BLaER1 (cell line): ENCODE results near the gene EPHA3.

Experiments
- H3K27ac ChIP-seq: shearing (Covaris generic); formaldehyde crosslinking; 2 replicates; pipeline ENCODE4 v1.8.1; 2022
- H3K27me3 ChIP-seq: shearing (Covaris generic); formaldehyde crosslinking; 2 replicates; pipeline ENCODE4 v1.8.1; 2022
- H3K36me3 ChIP-seq: shearing (Covaris generic); formaldehyde crosslinking; 2 replicates; pipeline ENCODE4 v1.8.1; 2022
- H3K4me1 ChIP-seq: shearing (Covaris generic); formaldehyde crosslinking; 2 replicates; pipeline ENCODE4 v1.8.1; 2022
- H3K4me2 ChIP-seq: shearing (Covaris generic); formaldehyde crosslinking; 2 replicates; pipeline ENCODE4 v1.8.1; 2022
- H3K4me3 ChIP-seq: shearing (Covaris generic); formaldehyde crosslinking; 2 replicates; pipeline ENCODE4 v1.8.1; 2022
- H3K9ac ChIP-seq: shearing (Covaris generic); formaldehyde crosslinking; 2 replicates; pipeline ENCODE4 v1.8.1; 2022
- H3K9me3 ChIP-seq: shearing (Covaris generic); formaldehyde crosslinking; 2 replicates; pipeline ENCODE4 v1.8.1; 2022
- H4K20me1 ChIP-seq: shearing (Covaris generic); formaldehyde crosslinking; 2 replicates; pipeline ENCODE4 v1.8.1; 2022
- Cebpa-rat ChIP-seq: shearing (Covaris generic); IDR thresholded peaks from 2 replicates; pipeline ENCODE4 v1.8.1; 2022

The EPHA3 gene

DNA sequence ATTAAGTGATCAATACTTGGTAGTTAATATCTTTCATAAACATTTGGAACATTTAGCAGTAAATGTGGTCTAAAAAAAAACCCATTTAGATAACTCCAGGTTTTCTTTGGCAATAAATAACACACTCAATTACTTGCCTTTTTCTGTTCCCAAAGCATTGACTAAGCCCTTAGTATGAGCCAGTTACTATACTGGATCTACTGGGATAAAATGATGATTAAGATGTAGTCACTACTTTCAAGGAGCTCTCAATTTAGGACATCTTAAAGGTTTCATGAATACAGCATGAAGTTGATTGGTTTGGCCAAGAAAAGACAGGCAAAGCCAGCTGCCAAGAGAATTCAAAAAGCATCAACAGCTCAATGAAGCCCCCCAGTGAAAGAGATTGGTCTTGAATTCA, 250.9 kb downstream of the EPHA3 start:
- TF ChIP-seq Cebpa-rat = no peak
- Histone ChIP-seq H3K27me3 (no peaks in the 10 kb centered on the region), H4K20me1 (no peaks in the 10 kb centered on the region; the same call in 1 of the 2 replicates), H3K4me3 (no peak overlapping the region), H3K4me1 (no peaks in the 10 kb centered on the region), H3K9ac (no peak overlapping the region), H3K27ac (no peak overlapping the region), H3K9me3 (no peaks in the 10 kb centered on the region), H3K36me3 (peaks cover 60% of the 10 kb centered on the region), H3K4me2 (no peak overlapping the region)

DNA sequence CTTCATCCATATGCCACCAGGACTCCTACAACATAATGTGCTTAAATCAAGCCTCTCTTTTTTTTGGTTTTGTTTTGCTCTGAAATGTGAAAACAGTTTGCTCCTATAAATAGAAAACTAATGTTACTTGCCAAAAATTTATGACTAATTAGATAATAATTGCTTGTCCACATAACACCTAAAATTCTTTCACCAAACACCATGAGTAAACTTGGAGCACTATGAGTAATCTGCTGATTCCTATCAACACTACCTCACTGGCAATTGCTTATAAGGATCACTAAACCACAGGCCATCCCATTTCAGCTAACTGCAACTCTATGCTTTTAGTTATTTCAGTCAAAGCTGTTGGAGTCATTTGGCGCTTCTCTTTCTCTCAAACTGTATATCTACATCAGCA, 252.7 kb downstream of the EPHA3 start:
- Histone ChIP-seq H3K9me3 (no peaks in the 10 kb centered on the region), H3K4me2 (no peak overlapping the region), H4K20me1 (no peaks in the 10 kb centered on the region; the same call in 1 of the 2 replicates), H3K4me1 (no peaks in the 10 kb centered on the region), H3K4me3 (no peak overlapping the region), H3K27me3 (no peaks in the 10 kb centered on the region), H3K36me3 (peaks cover 59% of the 10 kb centered on the region), H3K9ac (no peak overlapping the region), H3K27ac (no peak overlapping the region)
- TF ChIP-seq Cebpa-rat = no peak

DNA sequence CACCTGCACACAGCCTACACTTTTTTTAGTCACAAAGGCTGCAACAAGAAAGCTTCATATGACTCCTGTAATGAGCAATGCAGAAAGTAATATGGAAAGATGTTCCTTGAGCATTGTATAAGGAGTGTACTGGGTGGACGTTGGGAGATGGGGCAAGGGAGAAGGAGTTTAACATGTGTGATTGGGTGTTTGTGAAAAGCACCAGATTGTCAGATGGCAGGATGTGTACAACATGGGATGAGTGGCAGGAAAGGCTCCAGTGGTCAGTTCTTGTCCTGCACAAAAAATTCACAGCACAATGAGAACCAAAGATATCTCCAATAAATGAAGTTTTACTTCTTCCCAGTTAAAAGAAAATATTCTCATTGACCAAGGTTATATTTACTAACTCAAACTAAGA, 255.1 kb downstream of the EPHA3 start:
- H3K4me2 ChIP-seq = no peak overlapping the region
- no peak overlapping the region for H3K27ac ChIP-seq
- H3K9ac ChIP-seq = no peak overlapping the region
- no peaks in the 10 kb centered on the region for H3K4me1 ChIP-seq
- no peaks in the 10 kb centered on the region for H3K9me3 ChIP-seq
- no peak for TF ChIP-seq Cebpa-rat
- H3K27me3 ChIP-seq = no peaks in the 10 kb centered on the region
- peaks cover 73% of the 10 kb centered on the region for H3K36me3 ChIP-seq
- H3K4me3 ChIP-seq = no peak overlapping the region
- no peaks in the 10 kb centered on the region; the same call in 1 of the 2 replicates for H4K20me1 ChIP-seq

DNA sequence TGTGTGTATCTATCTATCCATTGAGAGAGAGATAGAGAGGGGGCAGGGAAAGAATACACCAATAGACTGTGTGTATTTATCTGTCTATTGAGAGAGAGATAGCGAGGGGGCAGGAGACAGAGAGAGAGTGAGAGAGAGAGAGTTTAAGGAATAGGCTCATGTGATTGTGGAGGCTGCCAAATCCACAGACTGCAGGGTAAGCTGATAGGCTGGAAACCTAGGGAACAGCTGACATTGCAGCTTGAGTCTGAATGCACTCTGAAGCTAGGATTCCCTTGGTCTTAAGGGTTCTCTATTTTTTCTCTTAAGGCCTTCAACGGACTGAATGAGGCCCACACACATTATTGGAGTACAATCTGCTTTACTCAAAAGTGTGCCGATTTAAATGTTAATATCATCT, 255.8 kb downstream of the EPHA3 start:
- Histone ChIP-seq H3K4me3 (no peak overlapping the region), H3K36me3 (peaks cover 79% of the 10 kb centered on the region), H3K9me3 (peaks cover 3% of the 10 kb centered on the region; the same call in 1 of the 2 replicates), H3K27ac (no peak overlapping the region), H3K4me2 (no peak overlapping the region), H4K20me1 (no peaks in the 10 kb centered on the region; the same call in 1 of the 2 replicates), H3K4me1 (no peaks in the 10 kb centered on the region), H3K9ac (no peak overlapping the region), H3K27me3 (no peaks in the 10 kb centered on the region)
- TF ChIP-seq Cebpa-rat = no peak

DNA sequence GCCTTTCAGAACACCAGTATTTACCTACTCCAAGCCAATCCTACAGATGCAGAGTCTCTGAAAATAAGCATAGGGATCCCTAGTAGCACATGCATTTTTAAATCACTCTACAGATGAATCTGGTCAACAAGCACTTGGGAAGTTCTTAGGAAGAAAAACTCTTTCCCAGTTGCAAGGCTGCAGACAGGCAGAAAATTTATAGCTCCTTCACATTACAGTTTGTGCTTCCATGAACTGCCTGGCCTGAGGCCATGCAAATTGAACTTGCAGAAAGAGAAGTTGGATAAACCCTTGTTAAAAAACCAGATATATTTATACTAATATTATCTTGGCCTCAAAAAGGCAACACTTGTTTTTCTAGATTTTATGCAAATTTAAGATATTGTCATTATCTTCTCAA, 256.9 kb downstream of the EPHA3 start:
- H4K20me1 ChIP-seq = no peaks in the 10 kb centered on the region
- H3K4me1 ChIP-seq = no peaks in the 10 kb centered on the region
- no peak overlapping the region for H3K9ac ChIP-seq
- H3K36me3 ChIP-seq = peaks cover 89% of the 10 kb centered on the region
- no peak overlapping the region for H3K4me3 ChIP-seq
- no peak overlapping the region for H3K27ac ChIP-seq
- no peak overlapping the region for H3K4me2 ChIP-seq
- TF ChIP-seq Cebpa-rat = no peak
- H3K9me3 ChIP-seq = peaks cover 12% of the 10 kb centered on the region
- H3K27me3 ChIP-seq = no peaks in the 10 kb centered on the region

DNA sequence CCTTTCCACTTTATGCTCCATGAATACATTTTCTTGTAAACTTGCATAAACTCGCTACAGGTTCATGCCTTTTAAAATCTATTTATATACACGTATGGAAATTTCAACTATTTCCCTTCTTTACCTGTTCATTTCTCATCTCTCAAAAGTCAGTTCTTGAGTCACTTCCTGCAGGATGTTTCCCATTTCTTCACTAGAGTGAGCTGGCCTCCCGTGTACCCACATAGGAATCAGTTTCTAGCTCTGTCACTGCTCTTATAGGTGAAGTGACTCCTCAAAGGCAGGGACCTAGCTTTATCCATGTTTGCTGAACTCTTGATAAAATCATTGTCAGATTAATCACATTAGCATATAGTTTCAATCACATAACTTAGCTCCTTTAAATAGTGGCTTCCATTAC, 259.7 kb downstream of the EPHA3 start:
- H3K9me3 ChIP-seq = peaks cover 12% of the 10 kb centered on the region
- H3K4me1 ChIP-seq = no peaks in the 10 kb centered on the region
- no peaks in the 10 kb centered on the region for H3K27me3 ChIP-seq
- H3K4me2 ChIP-seq = no peak overlapping the region
- H3K36me3 ChIP-seq = peaks cover 76% of the 10 kb centered on the region
- H3K4me3 ChIP-seq = no peak overlapping the region
- no peak overlapping the region for H3K9ac ChIP-seq
- no peaks in the 10 kb centered on the region; the same call in 1 of the 2 replicates for H4K20me1 ChIP-seq
- H3K27ac ChIP-seq = no peak overlapping the region
- no peak for TF ChIP-seq Cebpa-rat

DNA sequence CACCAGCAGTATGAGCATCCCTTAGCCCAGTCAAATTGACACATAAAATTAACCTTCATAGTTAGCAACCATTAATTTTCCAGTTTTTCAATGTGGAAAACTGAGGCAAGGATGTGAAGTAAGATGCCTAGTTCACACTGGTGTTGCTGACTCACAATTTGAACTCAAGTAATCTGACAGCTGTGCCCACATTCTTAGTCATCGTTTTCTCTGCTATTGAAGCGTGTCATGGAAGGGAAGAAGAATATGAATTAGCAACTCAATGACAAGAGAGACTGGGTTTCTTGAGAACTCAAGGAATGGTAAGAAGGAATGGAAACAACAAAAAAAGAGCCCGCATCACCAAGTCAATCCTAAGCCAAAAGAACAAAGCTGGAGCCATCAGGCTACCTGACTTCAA, 261.4 kb downstream of the EPHA3 start:
- no peaks in the 10 kb centered on the region for H3K4me1 ChIP-seq
- H3K27ac ChIP-seq = no peak overlapping the region
- peaks cover 12% of the 10 kb centered on the region for H3K9me3 ChIP-seq
- H3K4me2 ChIP-seq = no peak overlapping the region
- peaks cover 71% of the 10 kb centered on the region for H3K36me3 ChIP-seq
- TF ChIP-seq Cebpa-rat = no peak
- H3K27me3 ChIP-seq = no peaks in the 10 kb centered on the region
- no peak overlapping the region for H3K4me3 ChIP-seq
- H4K20me1 ChIP-seq = no peaks in the 10 kb centered on the region; the same call in 1 of the 2 replicates
- H3K9ac ChIP-seq = no peak overlapping the region

DNA sequence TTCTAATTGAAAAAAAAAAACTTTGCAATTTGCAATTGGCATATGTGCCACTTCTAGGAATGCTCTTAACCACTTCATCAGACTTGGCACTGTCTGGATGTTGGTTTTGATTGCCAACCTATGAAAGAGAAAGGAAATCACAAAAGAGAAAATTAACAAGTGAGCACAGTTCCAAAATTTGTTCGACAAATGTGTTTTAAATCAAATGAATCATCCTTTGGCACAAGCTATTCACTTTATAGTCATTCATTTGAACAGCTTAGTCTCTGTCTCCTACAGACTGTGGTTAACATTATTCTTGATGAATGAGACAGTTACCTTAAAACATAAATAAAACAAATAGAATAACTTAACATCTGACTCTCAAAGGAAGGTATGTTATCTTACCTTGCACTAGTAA, 265.0 kb downstream of the EPHA3 start:
- H3K4me2 ChIP-seq = no peak overlapping the region
- peaks cover 12% of the 10 kb centered on the region for H3K9me3 ChIP-seq
- no peak overlapping the region for H3K4me3 ChIP-seq
- H3K27ac ChIP-seq = no peak overlapping the region
- no peak overlapping the region for H3K9ac ChIP-seq
- H3K36me3 ChIP-seq = peaks cover 65% of the 10 kb centered on the region
- no peak for TF ChIP-seq Cebpa-rat
- H3K4me1 ChIP-seq = no peaks in the 10 kb centered on the region
- H3K27me3 ChIP-seq = no peaks in the 10 kb centered on the region
- H4K20me1 ChIP-seq = no peaks in the 10 kb centered on the region; the same call in 1 of the 2 replicates

DNA sequence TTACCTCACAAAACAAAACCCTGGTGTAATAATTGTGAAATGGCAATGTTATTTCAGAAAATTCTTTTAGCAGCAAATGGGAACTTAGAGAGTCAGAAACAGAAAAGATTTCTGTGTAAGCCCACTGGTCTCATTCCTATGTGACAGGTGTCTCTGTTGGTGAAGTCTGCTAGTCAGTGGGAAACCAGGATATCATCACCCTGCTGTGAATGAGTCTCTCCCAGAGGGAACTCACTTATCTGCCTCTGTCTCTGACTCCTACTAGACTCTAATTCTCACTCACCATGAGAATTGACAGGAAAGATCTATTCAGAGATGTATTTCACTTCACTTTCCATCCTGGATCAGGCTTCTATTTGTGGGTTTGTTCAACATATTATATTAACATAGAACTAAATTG, 266.0 kb downstream of the EPHA3 start:
- H3K4me1 ChIP-seq = no peaks in the 10 kb centered on the region
- no peak overlapping the region for H3K4me3 ChIP-seq
- no peaks in the 10 kb centered on the region for H3K27me3 ChIP-seq
- peaks cover 62% of the 10 kb centered on the region for H3K36me3 ChIP-seq
- H3K4me2 ChIP-seq = no peak overlapping the region
- H3K27ac ChIP-seq = no peak overlapping the region
- H4K20me1 ChIP-seq = no peaks in the 10 kb centered on the region; the same call in 1 of the 2 replicates
- no peak for TF ChIP-seq Cebpa-rat
- H3K9me3 ChIP-seq = peaks cover 7% of the 10 kb centered on the region
- H3K9ac ChIP-seq = no peak overlapping the region

DNA sequence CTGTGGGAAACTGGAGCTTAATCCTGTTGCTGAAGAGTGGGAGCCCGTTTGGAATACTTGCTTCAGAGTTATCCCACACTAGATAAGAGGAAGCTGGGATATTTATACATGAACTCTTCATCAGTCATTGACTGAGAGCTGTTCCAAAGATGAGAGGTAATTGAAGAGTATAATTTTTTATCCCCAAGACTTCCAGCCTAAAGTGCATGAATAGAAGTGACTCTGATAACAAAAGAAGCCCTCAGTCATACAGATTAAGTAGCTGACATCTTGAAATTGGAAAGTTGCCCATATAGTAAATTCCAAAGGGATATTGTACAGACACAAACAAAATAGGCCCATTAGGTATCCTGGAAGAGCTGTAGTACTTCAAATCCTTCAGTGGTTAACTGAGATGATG, 268.0 kb downstream of the EPHA3 start:
- no peak for TF ChIP-seq Cebpa-rat
- peaks cover 71% of the 10 kb centered on the region for H3K36me3 ChIP-seq
- no peak overlapping the region for H3K27ac ChIP-seq
- no peaks in the 10 kb centered on the region; the same call in 1 of the 2 replicates for H4K20me1 ChIP-seq
- H3K9me3 ChIP-seq = peaks cover 2% of the 10 kb centered on the region; the same call in 1 of the 2 replicates
- no peaks in the 10 kb centered on the region for H3K4me1 ChIP-seq
- H3K4me2 ChIP-seq = no peak overlapping the region
- H3K9ac ChIP-seq = no peak overlapping the region
- H3K27me3 ChIP-seq = no peaks in the 10 kb centered on the region
- H3K4me3 ChIP-seq = no peak overlapping the region

DNA sequence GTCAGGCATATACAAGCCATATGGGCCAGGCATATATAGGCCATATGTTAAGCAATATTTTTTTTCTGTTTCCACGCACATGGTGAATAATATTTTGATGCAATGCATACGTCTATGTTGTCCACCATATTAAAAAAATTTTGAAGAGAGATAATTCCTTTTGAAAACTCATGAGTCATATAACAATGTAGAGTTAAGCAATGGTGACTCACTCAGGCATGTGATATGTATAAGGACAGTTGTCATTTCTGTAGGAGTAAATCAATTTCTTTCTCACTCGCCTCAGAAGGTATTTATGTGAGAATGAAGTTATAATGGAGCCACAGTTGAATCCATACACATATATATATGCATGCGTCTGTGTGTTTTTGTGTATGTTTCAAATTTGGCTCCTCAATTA, 272.6 kb downstream of the EPHA3 start:
- no peak for TF ChIP-seq Cebpa-rat
- Histone ChIP-seq H3K27ac (no peak overlapping the region), H3K4me2 (no peak overlapping the region)

More for the DNA sequence above, 272.6 kb downstream of the EPHA3 start:
- Histone ChIP-seq H3K9me3 (peaks cover 18% of the 10 kb centered on the region), H3K36me3 (peaks cover 80% of the 10 kb centered on the region), H3K9ac (no peak overlapping the region), H3K4me1 (no peaks in the 10 kb centered on the region), H4K20me1 (no peaks in the 10 kb centered on the region), H3K27me3 (no peaks in the 10 kb centered on the region), H3K4me3 (no peak overlapping the region)
